ENCODE measurements around the gene ADAMTS17. TPM values are rescaled to one million over a fixed set of nuclear protein-coding genes. Genes with fewer than 3 reads are reported as not detected.

Gene ADAMTS17
- total and polyA plus RNA-seq, 9 of the 15 experiments (the other 6 are each of a cell fraction or from before 2014, with no cell fraction given) = 0.01 to 0.14 (median 0.07) TPM; not detected in 6

GRCh38 chr15:99953886-99954285, 387.9 kb downstream of the ADAMTS17 start:
- 2% methylated on average over 7 of the region's 7 CpGs for WGBS (ENCODE audit: insufficient coverage, low coverage, missing lambda C conversion rate)
- ChIA-PET CTCF (ENCODE audit: low intra/inter-chr PET ratio) (no interaction called here), POLR2A (no interaction called here)
- in situ Hi-C loops (cut with MboI) = no loop called here
- Histone ChIP-seq H2AFZ (ENCODE audit: low read depth, low read length) (no peak overlapping the region), H3K4me3 (no peak overlapping the region), H3K27ac (ENCODE audit: extremely low read depth, low read depth, low read length) (no peak overlapping the region), H4K20me1 (replicated peaks; ENCODE audit: control insufficient read depth, insufficient read depth, low read length) (no peaks in the 10 kb centered on the region), H3K9me1 (ENCODE audit: control insufficient read depth, insufficient read depth, low read length) (no peaks in the 10 kb centered on the region), H3K4me2 (ENCODE audit: insufficient read depth, low read length) (no peak overlapping the region), H3K36me3 (ENCODE audit: control insufficient read depth, insufficient read depth, low read length) (no peaks in the 10 kb centered on the region), H3K9ac (ENCODE audit: insufficient read depth in 1 of 2, low read depth in 2 of 2, low read length in 2 of 2) (no peak overlapping the region), H3K4me1 (replicated peaks in 1 of 2; ENCODE audit: control insufficient read depth in 2 of 2, insufficient read depth in 2 of 2, low read length in 2 of 2) (no peaks in the 10 kb centered on the region), H3K9me3 (replicated peaks; ENCODE audit: control insufficient read depth, insufficient read depth, low read depth, low read length) (no peaks in the 10 kb centered on the region), H3K79me2 (ENCODE audit: control insufficient read depth, insufficient read depth, low read length) (no peaks in the 10 kb centered on the region), H3K27me3 (ENCODE audit: control insufficient read depth in 2 of 2, insufficient read depth in 2 of 2, low read length in 2 of 2) (0 out of 5 replicates have a peak, but pooled peaks cover 0 to 3% of the 10 kb centered on the region in 2 experiments)
- TF ChIP-seq NRF1 (conservative IDR thresholded peaks at IDR 0.05 in 1 of 2, IDR thresholded peaks at IDR 0.05 in 1 of 2) (no peak), ZNF780A (CRISPR knock-in tag; IDR thresholded peaks at IDR 0.05) (no peak), HDAC1 (IDR thresholded peaks at IDR 0.05) (no peak), HDAC3 (IDR thresholded peaks at IDR 0.05; ENCODE audit: borderline replicate concordance, partially characterized antibody) (no peak), TRIM28 (IDR thresholded peaks at IDR 0.05) (no peak), ZNF507 (tag; conservative IDR thresholded peaks at IDR 0.05) (no peak), HMG20B (CRISPR knock-in tag; IDR thresholded peaks at IDR 0.05) (no peak), SLC30A9 (CRISPR knock-in tag; IDR thresholded peaks at IDR 0.05) (no peak), ZNF175 (CRISPR knock-in tag; IDR thresholded peaks at IDR 0.05; ENCODE audit: low read depth) (no peak)
- FAIRE-seq = no peak
- intact Hi-C loops (cut with micrococcal nuclease) = loop anchor here (10.0 kb wide), 1 partner anchor 181 kb away; no protein-coding TSS in a partner anchor
- DNase-seq (ENCODE audit: extremely low read depth in 1 of 4, low spot score in 3 of 4) = no peak
- no peak for ATAC-seq
- no TSS peak for BruUV-seq (replicated peaks)
